ENCODE results near the gene ATIC. TPM values are rescaled to one million over a fixed set of nuclear protein-coding genes. Genes with fewer than 3 reads are reported as not detected.

The ATIC gene
- total RNA-seq, 1 donor from 2014 or later = 53.2 TPM

- no peak for ATAC-seq (ENCODE audit: poor library complexity)
- no peak for DNase-seq
- intact Hi-C loops (cut with DNase I) = no loop called here
Measured at GRCh38 chr2:215370112-215370965, 58.5 kb downstream of the ATIC start.

- ATAC-seq (ENCODE audit: poor library complexity) = no peak
- DNase-seq = no peak
- intact Hi-C loops (cut with DNase I) = no loop called here
Measured at GRCh38 chr2:215371915-215372897, 60.3 kb downstream of the ATIC start.

- no peak for DNase-seq
Measured at GRCh38 chr2:215372968-215373649, 61.2 kb downstream of the ATIC start.

GRCh38 chr2:215374002-215374401 lies 62.1 kb downstream of the ATIC start:
- no peak for DNase-seq
- ATAC-seq (ENCODE audit: poor library complexity) = no peak
- intact Hi-C loops (cut with DNase I) = no loop called here

More at GRCh38 chr2:215372968-215373649, 61.2 kb downstream of the ATIC start:
- ATAC-seq (ENCODE audit: poor library complexity) = no peak
- intact Hi-C loops (cut with DNase I) = no loop called here

- DNase-seq = no peak
- intact Hi-C loops (cut with DNase I) = no loop called here
Measured at GRCh38 chr2:215374642-215375466, 63.0 kb downstream of the ATIC start.

GRCh38 chr2:215375467-215375830 lies 63.6 kb downstream of the ATIC start:
- ATAC-seq (ENCODE audit: poor library complexity) (no peak), DNase-seq (no peak)
- intact Hi-C loops (cut with DNase I) = no loop called here

More at GRCh38 chr2:215374642-215375466, 63.0 kb downstream of the ATIC start:
- ATAC-seq (ENCODE audit: poor library complexity) = no peak

GRCh38 chr2:215376103-215376780 lies 64.4 kb downstream of the ATIC start:
- DNase-seq = no peak
- intact Hi-C loops (cut with DNase I) = no loop called here

GRCh38 chr2:215377283-215377682 lies 65.4 kb downstream of the ATIC start:
- DNase-seq (no peak), ATAC-seq (ENCODE audit: poor library complexity) (no peak)
- intact Hi-C loops (cut with DNase I) = no loop called here

More at GRCh38 chr2:215376103-215376780, 64.4 kb downstream of the ATIC start:
- no peak for ATAC-seq (ENCODE audit: poor library complexity)

GRCh38 chr2:215378045-215378444 lies 66.2 kb downstream of the ATIC start:
- ATAC-seq (ENCODE audit: poor library complexity) = no peak
- DNase-seq = no peak
- intact Hi-C loops (cut with DNase I) = no loop called here

GRCh38 chr2:215379039-215379438 lies 67.2 kb downstream of the ATIC start:
- no peak for DNase-seq
- intact Hi-C loops (cut with DNase I) = no loop called here
- ATAC-seq (ENCODE audit: poor library complexity) = no peak

GRCh38 chr2:215379948-215380347 lies 68.1 kb downstream of the ATIC start:
- ATAC-seq (ENCODE audit: poor library complexity) (no peak), DNase-seq (no peak)
- intact Hi-C loops (cut with DNase I) = no loop called here

- DNase-seq (no peak), ATAC-seq (ENCODE audit: poor library complexity) (no peak)
- intact Hi-C loops (cut with DNase I) = no loop called here
Measured at GRCh38 chr2:215380699-215381098, 68.8 kb downstream of the ATIC start.

GRCh38 chr2:215382011-215382410 lies 70.2 kb downstream of the ATIC start:
- intact Hi-C loops (cut with DNase I) = no loop called here
- DNase-seq (no peak), ATAC-seq (ENCODE audit: poor library complexity) (no peak)

- ATAC-seq (ENCODE audit: poor library complexity) = no peak
- intact Hi-C loops (cut with DNase I) = no loop called here
- DNase-seq = no peak
Measured at GRCh38 chr2:215382480-215382879, 70.6 kb downstream of the ATIC start.

- no peak for ATAC-seq (ENCODE audit: poor library complexity)
- DNase-seq = no peak
Measured at GRCh38 chr2:215383652-215384279, 71.9 kb downstream of the ATIC start.

GRCh38 chr2:215384710-215385109 lies 72.9 kb downstream of the ATIC start:
- intact Hi-C loops (cut with DNase I) = no loop called here
- ATAC-seq (ENCODE audit: poor library complexity) (no peak), DNase-seq (no peak)

More at GRCh38 chr2:215383652-215384279, 71.9 kb downstream of the ATIC start:
- intact Hi-C loops (cut with DNase I) = no loop called here

- DNase-seq = no peak
- intact Hi-C loops (cut with DNase I) = no loop called here
- ATAC-seq (ENCODE audit: poor library complexity) = no peak
Measured at GRCh38 chr2:215386566-215386965, 74.7 kb downstream of the ATIC start.

Measured in Right ventricle myocardium superior (tissue), 1 donor.